HG03521 (cell line): ENCODE measurements around the gene GNLY.
"Not testable (repeated sequence)": the region's sequence is repeated elsewhere in the genome, so short reads cannot be mapped to it uniquely, and the experiment has no call there.

Experiments
- ATAC-seq: cut with Tn5 transposase; IDR thresholded peaks from one replicate; pipeline ENCODE4 v1.9.1; 2021; ENCODE audit warnings: mild to moderate bottlenecking, moderate library complexity; ENCODE audit not compliant: unreplicated experiment

Gene GNLY

GRCh38 chr2:85694052-85695025 is at the start of gene GNLY:
TSS of gene GNLY (plus strand) at chr2:85694358. CDS start at chr2:85694419, 61 bp downstream.
- no peak for ATAC-seq

GRCh38 chr2:85644909-85645308 is 49.2 kb upstream of the GNLY start:
- no peak for ATAC-seq

DNA sequence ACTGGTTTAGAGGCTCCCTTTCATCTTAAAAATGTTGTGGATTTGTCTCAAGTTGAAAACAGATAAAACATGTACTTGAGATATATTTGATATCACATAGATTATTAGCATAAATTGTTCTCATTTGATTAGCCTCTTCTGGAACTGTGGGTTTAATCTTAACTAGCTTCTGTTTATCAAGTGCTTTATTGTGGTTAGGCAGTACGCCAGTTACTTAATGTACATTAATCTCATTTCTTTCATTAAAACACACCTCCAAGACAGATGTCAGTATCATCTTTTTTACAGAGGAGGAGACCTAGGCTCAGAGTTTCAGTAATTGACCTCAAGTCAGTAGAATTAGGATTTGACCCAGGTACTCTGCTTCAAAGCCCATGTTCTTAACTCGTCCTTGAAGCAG is 48.0 kb upstream of the GNLY start:
- no peak for ATAC-seq

DNA sequence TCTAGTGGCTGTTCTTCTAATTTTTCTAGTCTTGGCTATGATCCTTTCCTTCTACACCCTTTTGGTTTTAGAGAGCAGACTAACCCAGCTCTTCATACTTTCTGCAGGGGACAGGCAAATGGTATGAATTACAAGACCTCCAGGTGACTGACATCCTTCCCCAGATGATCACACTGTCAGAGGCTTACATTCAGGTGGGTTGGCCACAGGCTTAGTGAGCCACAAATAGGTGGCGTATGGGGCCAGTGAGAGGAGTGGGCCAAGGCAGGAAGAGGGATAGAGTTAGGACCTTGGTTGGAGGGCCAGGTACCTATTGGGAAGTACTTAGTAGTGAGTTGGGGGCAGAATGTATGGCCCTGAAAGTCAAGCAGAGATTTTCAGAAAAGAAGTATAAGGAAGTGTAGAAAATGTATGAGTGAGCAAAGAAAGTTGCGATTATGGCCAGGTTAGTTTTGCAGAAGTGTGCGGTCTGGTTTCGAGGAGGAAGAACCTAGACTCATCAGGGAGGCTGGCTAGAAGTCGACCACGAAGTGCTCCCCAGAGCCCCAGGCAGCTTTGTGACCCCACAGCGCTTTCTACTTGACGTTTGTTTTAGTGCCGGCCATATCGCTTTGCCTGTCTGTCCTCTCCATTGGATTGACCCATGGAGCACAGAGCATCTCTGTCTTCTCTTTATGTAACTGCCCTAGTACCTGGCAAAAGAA is 46.2 kb upstream of the GNLY start:
- peak; percentile 59 for ATAC-seq

DNA sequence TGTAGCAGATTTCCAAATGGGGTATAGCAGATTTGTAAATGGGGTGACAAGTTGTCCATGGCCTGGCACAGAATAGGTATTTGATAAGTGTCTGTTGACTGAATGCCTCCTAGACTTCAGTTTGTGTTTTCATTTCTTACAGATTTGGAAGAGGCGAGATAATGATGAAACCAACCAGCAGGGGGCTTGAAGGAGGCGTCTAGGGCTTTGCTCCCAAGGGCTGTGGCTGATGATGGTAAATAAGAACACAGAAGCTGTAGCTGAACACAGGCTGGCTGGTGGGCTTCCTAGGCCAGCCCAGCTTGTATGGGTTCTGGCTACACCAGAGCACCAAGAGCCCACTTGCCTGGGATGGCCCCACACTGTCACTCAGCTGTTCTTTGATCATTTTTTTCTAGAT is 45.5 kb upstream of the GNLY start:
- ATAC-seq = no peak

DNA sequence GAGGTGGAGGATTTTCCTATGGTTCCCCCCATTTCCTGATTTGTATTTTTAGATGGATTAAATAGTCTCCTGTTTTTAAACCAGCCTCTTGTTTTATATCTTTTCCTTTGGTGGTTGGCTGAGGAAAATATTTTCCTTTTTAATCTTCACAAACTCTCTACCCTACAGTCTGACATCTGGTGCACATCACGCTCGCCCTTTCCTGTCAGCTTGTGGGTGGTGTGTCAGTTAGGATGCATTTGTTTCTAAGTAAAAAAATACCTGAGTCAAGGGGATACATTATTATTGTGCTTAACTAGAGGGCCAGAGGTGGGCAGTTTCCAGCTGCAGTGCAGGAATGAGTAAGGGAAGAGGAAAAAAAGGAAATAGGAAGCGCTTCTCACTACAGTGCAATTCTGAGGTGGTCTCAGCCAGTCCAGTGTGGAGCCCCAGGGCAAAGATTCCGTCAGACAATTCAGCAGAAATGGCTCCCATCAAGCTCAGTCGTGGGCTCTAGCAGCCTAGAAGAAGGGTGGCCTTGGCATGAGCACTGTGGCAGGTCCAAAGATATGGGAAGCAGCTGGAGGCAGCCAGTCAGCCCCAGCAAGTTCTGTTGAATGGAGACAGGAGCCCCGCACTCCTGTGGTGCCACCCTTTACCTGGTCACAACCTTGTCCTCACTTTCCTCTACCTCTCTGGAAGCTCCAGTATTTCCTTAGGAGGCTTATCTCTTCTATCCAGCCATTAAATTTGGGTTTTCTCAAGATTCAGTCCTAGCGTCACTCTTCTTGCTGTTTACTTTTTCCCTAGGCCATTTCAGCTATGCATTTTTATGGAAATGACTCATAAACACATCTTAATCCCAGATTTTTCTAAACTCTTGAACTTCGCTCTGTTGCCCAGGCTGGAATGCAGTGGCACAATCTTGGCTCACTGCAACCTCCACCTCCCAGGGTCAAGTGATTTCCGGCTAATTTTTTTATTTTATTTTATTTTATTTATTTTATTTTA is 44.7 kb upstream of the GNLY start:
- ATAC-seq = no peak

- ATAC-seq = no peak
These were observed 43.7 kb upstream of the GNLY start for GRCh38 chr2:85650456-85650855.

- no peak for ATAC-seq
These were observed 43.1 kb upstream of the GNLY start for GRCh38 chr2:85651097-85651496.

DNA sequence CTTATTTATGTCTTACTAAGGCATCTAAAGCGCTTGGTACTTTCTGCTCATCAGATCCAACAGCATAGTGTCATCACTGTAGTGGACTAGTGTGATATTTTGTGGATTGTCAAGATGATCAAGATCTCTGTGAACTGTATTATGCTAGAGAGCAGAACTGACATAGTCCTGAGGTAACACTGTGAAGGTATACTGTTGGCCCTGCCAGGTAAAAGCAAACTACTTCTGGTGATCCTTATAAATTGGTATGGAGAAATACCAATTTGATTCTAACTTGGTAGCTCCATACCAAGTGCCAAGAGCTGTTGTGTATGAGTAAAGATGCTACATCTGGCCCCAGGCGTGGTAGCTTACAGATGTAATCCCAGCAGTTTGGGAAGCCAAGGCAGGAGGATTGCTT is 42.1 kb upstream of the GNLY start:
- no peak for ATAC-seq

- ATAC-seq = no peak
These were observed 40.2 kb upstream of the GNLY start for GRCh38 chr2:85653996-85654395.

DNA sequence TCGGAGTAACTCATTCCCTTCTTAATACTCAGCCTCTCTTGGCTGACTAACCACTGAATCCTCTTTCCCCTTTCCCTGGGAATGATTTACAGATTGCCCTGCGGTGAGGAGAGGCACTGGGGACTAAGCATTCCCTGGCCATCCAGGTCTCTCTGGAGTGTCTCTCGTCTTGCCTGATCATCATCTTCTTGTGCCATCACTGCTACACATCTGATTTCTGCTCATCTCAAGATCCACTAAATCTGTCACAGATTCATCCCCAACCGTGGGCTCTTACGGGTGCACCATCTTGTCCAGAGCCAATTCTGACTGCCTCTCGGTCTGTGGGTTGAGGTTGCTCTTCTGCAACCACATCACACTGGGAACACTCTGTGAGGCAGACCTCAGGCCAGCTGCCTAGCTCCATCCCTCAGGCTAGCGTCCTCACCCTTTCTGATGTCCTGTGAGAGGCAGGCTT is 38.2 kb upstream of the GNLY start:
- no peak for ATAC-seq

DNA sequence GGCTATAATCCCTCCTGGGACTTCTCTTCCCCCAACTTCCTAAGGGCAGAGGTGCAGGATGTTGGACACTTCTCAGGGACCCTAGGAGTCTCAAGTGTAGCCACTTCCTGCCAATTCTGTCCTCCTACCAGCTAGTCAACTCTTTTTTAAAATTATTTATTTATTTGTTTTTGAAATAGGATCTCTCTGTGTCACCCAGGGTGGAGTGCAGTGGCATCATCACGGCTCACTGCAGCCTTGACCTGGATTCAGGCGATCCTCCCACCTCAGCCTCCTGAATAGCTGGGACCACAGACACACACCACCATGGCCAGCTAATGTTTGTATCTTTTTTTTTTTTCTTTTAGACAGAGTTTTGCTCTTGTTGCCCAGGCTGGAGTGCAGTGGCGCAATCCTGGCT is 37.7 kb upstream of the GNLY start:
- no peak for ATAC-seq

- ATAC-seq = not testable (repeated sequence)
These were observed 36.8 kb upstream of the GNLY start for GRCh38 chr2:85657399-85657798.

GRCh38 chr2:85659324-85659981 is 34.7 kb upstream of the GNLY start:
- ATAC-seq = no peak

GRCh38 chr2:85660301-85660700 is 33.9 kb upstream of the GNLY start:
- ATAC-seq = not testable (repeated sequence)

GRCh38 chr2:85660725-85661124 is 33.4 kb upstream of the GNLY start:
- no peak for ATAC-seq

DNA sequence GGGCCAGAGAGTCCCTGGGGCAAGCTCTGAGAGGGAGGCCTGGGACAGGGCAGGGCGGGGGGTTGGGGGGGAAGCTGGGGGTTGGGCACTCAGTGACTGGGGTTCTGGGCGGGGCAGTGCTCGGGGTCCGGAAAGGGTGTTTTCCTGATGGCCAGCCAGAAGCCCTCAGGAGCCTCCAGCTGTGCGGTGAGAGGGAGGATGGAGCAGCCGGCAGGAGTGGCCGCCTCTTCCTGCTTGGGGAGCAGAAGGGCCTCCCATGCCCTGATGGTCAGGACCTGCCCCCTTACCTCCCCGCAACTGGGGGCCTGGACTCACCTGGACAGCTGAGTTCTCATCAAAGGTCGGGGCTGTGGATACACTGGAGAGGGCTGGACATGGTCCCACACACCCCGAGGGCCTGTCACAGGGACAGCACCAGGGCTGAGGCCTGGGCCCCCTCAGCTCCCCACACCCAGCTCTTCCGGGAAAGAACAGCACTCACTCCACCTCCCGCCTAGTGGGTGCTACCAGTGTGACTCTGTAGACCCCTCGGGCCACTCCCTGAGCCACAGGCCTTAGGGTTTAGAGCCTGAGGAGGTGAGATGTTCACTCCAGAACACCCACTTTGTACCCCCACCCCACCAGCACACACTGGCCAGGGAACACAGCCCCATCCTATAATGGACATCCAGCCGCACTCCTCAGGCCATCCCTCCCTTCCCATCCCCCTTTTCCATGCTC is 32.9 kb upstream of the GNLY start:
- ATAC-seq = no peak

- ATAC-seq = no peak
These were observed 31.1 kb upstream of the GNLY start for GRCh38 chr2:85662899-85663593.
